Measurements from ENCODE around the gene CRLF1. TPM values are rescaled to one million over a fixed set of nuclear protein-coding genes. Genes with fewer than 3 reads are reported as not detected.
A peak's percentile ranks its signal among the peaks of the same experiment; 100 is the strongest.

The CRLF1 gene
- total RNA-seq, 1 donor from 2014 or later: 16.5 TPM

DNA sequence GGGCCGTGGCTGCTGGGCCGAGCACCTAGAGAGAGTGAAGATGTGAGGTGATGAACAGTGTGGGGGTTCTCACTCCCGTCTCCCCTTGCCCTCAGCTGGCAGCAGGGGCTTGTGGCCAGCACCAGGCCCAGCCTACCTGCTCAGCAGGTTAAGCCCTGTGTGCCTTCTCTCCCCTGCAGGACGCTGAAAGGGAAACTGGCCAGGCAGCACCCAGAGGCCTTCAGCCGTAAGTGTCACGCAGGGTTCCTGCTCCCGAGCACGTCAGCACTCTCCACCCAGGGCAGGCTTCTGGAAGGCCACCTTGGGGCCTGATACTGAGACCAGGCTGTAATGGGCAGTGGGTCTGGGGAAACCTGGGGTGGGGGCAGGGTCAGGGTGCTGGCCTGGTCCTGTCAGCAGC lies 39.6 kb downstream of the CRLF1 start:
- TF ChIP-seq, protein P1, sequence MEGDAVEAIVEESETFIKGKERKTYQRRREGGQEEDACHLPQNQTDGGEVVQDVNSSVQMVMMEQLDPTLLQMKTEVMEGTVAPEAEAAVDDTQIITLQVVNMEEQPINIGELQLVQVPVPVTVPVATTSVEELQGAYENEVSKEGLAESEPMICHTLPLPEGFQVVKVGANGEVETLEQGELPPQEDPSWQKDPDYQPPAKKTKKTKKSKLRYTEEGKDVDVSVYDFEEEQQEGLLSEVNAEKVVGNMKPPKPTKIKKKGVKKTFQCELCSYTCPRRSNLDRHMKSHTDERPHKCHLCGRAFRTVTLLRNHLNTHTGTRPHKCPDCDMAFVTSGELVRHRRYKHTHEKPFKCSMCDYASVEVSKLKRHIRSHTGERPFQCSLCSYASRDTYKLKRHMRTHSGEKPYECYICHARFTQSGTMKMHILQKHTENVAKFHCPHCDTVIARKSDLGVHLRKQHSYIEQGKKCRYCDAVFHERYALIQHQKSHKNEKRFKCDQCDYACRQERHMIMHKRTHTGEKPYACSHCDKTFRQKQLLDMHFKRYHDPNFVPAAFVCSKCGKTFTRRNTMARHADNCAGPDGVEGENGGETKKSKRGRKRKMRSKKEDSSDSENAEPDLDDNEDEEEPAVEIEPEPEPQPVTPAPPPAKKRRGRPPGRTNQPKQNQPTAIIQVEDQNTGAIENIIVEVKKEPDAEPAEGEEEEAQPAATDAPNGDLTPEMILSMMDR (IDR thresholded peaks at IDR 0.05; ENCODE audit: insufficient read depth, low read length, poor library complexity, severe bottlenecking): no peak
- DNase-seq (ENCODE audit: low read depth): no peak
- H3K4me3 ChIP-seq (ENCODE audit: low read depth, low read length): no peak overlapping the region
- H3K27me3 ChIP-seq (ENCODE audit: control insufficient read depth, insufficient read depth, low read length): no peaks in the 10 kb centered on the region
- peaks cover 2% of the 10 kb centered on the region for H3K36me3 ChIP-seq (ENCODE audit: control insufficient read depth, insufficient read depth, low read length)

GRCh38 chr19:18562086-18562485 lies 44.5 kb downstream of the CRLF1 start:
- no peak for DNase-seq (ENCODE audit: low read depth)
- H3K36me3 ChIP-seq (ENCODE audit: control insufficient read depth, insufficient read depth, low read length): peaks cover 2% of the 10 kb centered on the region
- H3K27me3 ChIP-seq (ENCODE audit: control insufficient read depth, insufficient read depth, low read length): no peaks in the 10 kb centered on the region

DNA sequence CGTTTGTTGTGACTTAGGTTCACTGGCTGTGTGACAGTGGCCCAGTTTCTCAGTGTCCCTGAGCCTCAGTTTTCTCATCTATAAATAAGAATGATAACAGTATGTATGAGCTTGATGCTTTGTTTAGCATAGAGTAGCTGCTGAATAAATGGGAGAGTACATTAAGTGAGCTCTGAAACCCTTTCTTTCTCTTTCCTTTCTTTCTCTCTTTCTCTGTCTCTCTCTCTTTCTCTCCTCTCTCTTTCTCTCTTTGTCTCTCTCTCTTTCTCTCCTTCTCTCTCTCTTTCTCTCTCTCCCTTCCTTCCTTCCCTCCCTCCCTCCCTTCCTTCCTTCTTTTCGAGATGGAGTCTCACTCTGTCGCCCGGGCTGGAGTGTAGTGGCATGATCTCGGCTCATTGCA lies 46.9 kb downstream of the CRLF1 start:
- Histone ChIP-seq H3K36me3 (ENCODE audit: control insufficient read depth, insufficient read depth, low read length) (peaks cover 2% of the 10 kb centered on the region), H3K27me3 (ENCODE audit: control insufficient read depth, insufficient read depth, low read length) (no peaks in the 10 kb centered on the region), H3K4me3 (ENCODE audit: low read depth, low read length) (no peak overlapping the region)
- no peak for DNase-seq (ENCODE audit: low read depth)
- TF ChIP-seq, protein P1 (IDR thresholded peaks at IDR 0.05; ENCODE audit: insufficient read depth, low read length, poor library complexity, severe bottlenecking): no peak

More at GRCh38 chr19:18562086-18562485, 44.5 kb downstream of the CRLF1 start:
- H3K4me3 ChIP-seq (ENCODE audit: low read depth, low read length): no peak overlapping the region
- TF ChIP-seq, protein P1 (IDR thresholded peaks at IDR 0.05; ENCODE audit: insufficient read depth, low read length, poor library complexity, severe bottlenecking): no peak

DNA sequence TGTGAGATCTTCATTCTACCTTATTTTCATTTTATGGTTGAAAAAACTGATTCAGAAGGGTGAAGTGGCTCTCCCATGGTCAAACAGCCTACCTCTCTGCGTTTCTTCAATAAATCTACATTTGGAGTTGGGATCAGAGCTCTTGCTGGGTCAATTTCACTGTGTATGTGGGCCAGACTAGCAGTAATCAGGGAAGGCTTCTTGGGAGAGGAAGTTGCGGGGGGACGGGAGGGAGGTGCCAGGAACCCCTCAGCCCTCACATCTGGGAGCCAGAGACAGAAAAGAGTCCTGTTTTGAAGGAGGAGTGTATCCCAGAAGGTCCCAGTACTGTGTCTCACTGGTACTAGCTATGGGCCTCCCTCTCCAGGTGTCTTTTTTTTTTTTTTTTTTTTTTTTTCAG lies 48.0 kb downstream of the CRLF1 start:
- no peaks in the 10 kb centered on the region for H3K27me3 ChIP-seq (ENCODE audit: control insufficient read depth, insufficient read depth, low read length)
- H3K4me3 ChIP-seq (ENCODE audit: low read depth, low read length): peak overlapping the region; percentile 85
- H3K36me3 ChIP-seq (ENCODE audit: control insufficient read depth, insufficient read depth, low read length): peaks cover 2% of the 10 kb centered on the region
- TF ChIP-seq, protein P1 (IDR thresholded peaks at IDR 0.05; ENCODE audit: insufficient read depth, low read length, poor library complexity, severe bottlenecking): no peak
- DNase-seq (ENCODE audit: low read depth): no peak

GRCh38 chr19:18558202-18558555 lies 48.4 kb downstream of the CRLF1 start:
- TF ChIP-seq, protein P1 (IDR thresholded peaks at IDR 0.05; ENCODE audit: insufficient read depth, low read length, poor library complexity, severe bottlenecking): no peak
- H3K4me3 ChIP-seq (ENCODE audit: low read depth, low read length): peak overlapping the region; percentile 85
- DNase-seq (ENCODE audit: low read depth): no peak
- peaks cover 2% of the 10 kb centered on the region for H3K36me3 ChIP-seq (ENCODE audit: control insufficient read depth, insufficient read depth, low read length)
- no peaks in the 10 kb centered on the region for H3K27me3 ChIP-seq (ENCODE audit: control insufficient read depth, insufficient read depth, low read length)

GRCh38 chr19:18557411-18558201 lies 49.0 kb downstream of the CRLF1 start, which contains the start of gene KXD1:
Gene KXD1 (plus strand): TSS chr19:18557870. CDS start chr19:18562057, 4,187 bp downstream.
- DNase-seq (ENCODE audit: low read depth): peak; percentile 98
- Histone ChIP-seq H3K4me3 (ENCODE audit: low read depth, low read length) (peak within 1 kb of the TSS; percentile 85), H3K36me3 (ENCODE audit: control insufficient read depth, insufficient read depth, low read length) (peaks cover under 1% of the 10 kb centered on the region), H3K27me3 (ENCODE audit: control insufficient read depth, insufficient read depth, low read length) (no peaks in the 10 kb centered on the region)
- TF ChIP-seq, protein P1 (IDR thresholded peaks at IDR 0.05; ENCODE audit: insufficient read depth, low read length, poor library complexity, severe bottlenecking): no peak

Measured in kidney epithelial cell (primary cell).